Measurements from ENCODE around the gene TCF3.

GRCh38 chr19:1569997-1570396, 82.4 kb downstream of the TCF3 start:
- no peak for TF ChIP-seq POLR2A (IDR thresholded peaks at IDR 0.05; ENCODE audit: low read depth, low read length)
- no peak for TF ChIP-seq POLR2AphosphoS5 (IDR thresholded peaks at IDR 0.05; ENCODE audit: low read depth, low read length)
